Kidney (tissue), 14 donors: ENCODE results near the gene EFCAB6. TPM values are rescaled to one million over a fixed set of nuclear protein-coding genes. Genes with fewer than 3 reads are reported as not detected.

Experiments used
- DNase-seq, 5 donors: peaks; one replicate each; pipeline ENCODE4 v3.0.0-alpha.2; 2013 to 2020
- FAIRE-seq: peaks from 2 replicates; lab custom pipeline; 2012; peaks lifted over from hg19 to GRCh38; lab: Jason Lieb, UNC
- H3K27ac ChIP-seq, 2 donors: one replicate each; pipeline ENCODE4 v1.7.0; 2013; ENCODE audit warnings: low read depth in 2 of 2, low read length in 2 of 2, inconsistent platforms in 1 of 2
- H3K27me3 ChIP-seq: one replicate; pipeline ENCODE4 v1.7.1; 2013; ENCODE audit warnings: low read length, inconsistent platforms; ENCODE audit not compliant: control insufficient read depth, insufficient read depth
- H3K36me3 ChIP-seq, 3 donors: one replicate each; pipeline versions ENCODE4 v1.7.0 to v1.7.1; 2013; ENCODE audit warnings: low read length in 3 of 3, control low read depth in 1 of 3, inconsistent platforms in 1 of 3; ENCODE audit not compliant: insufficient read depth in 3 of 3, control insufficient read depth in 2 of 3
- H3K4me1 ChIP-seq, 3 donors: one replicate each; pipeline versions ENCODE4 v1.7.0 to v1.7.1; 2013; ENCODE audit warnings: low read length in 3 of 3, inconsistent platforms in 1 of 3, low read depth in 1 of 3; ENCODE audit not compliant: control insufficient read depth in 2 of 3, insufficient read depth in 2 of 3
- H3K4me3 ChIP-seq, 3 donors: one replicate each; pipeline versions ENCODE4 v1.7.0 to v1.8.1; 2013; ENCODE audit warnings: low read length in 3 of 3, control low read depth in 1 of 3, inconsistent platforms in 1 of 3
- H3K9ac ChIP-seq, 3 donors: one replicate each; pipeline versions ENCODE4 v1.7.0 to v1.7.1; 2013; ENCODE audit warnings: low read length in 3 of 3, control low read depth in 1 of 3, inconsistent platforms in 1 of 3
- H3K9me3 ChIP-seq, 3 donors: one replicate each; pipeline versions ENCODE4 v1.7.0 to v1.7.1; 2013; ENCODE audit warnings: low read length in 3 of 3, control low read depth in 1 of 3, inconsistent platforms in 1 of 3; ENCODE audit not compliant: control insufficient read depth in 2 of 3, insufficient read depth in 1 of 3
- CTCF ChIP-seq: IDR thresholded peaks from 3 replicates; pipeline ENCODE4 v1.5.1; 2012; ENCODE audit warnings: mild to moderate bottlenecking, moderate library complexity, borderline replicate concordance; ENCODE audit not compliant: insufficient read depth; ENCODE audit errors: extremely low read depth
- intact Hi-C: fragments of 100-400 bp; cut with DNase I; formaldehyde crosslinking; loops from one replicate; pipeline ENCODE4 v1.11.1; 2022
- polyA plus RNA-seq: library from polyadenylated mRNA; stranded (reverse); fragments of 350-450 nt; fragmentation: Illumina TruSeq; extraction: RNeasy Lipid Tissue Mini Kit (QIAGEN cat#74804); gene quantifications from one replicate; pipeline ENCODE4 v1.2.3, GENCODE V29; 2014; ENCODE audit warnings: low read depth, low replicate concordance; ENCODE audit not compliant: insufficient read depth
- total RNA-seq: library from RNA; stranded (reverse); fragmentation: NEBNext Ultra II Directional; extraction: Animal tissue kit (Norgen Biotek cat#: 25700); gene quantifications from one replicate; pipeline ENCODE4 v1.2.1, GENCODE V29; 2021
- donor health status: control.
- donor health status: control.
- donor health status: control.
- donor health status: control.
- donor health status: control.
- donor health status: DM: yes; HTN: yes; CAD: no.
- donor health status: Normal renal cell carcinoma (clear cell type).

EFCAB6 gene
- total and polyA plus RNA-seq, 2 donors from 2014 or later = 1.5 to 11.8 TPM

- TF ChIP-seq CTCF = no peak
- H3K36me3 ChIP-seq = no peaks in the 10 kb centered on the region
- peaks cover 0 to 7% (median 0%) of the 10 kb centered on the region in 3 donors for H3K9me3 ChIP-seq
- FAIRE-seq (no peak), DNase-seq (peak in 3 of 5 donors; percentile 47 to 52 (median 51))
- no peaks in the 10 kb centered on the region for H3K4me1 ChIP-seq
- intact Hi-C loops = no loop called here
- no peak overlapping the region for H3K9ac ChIP-seq
- H3K27me3 ChIP-seq = no peaks in the 10 kb centered on the region
- no peak overlapping the region for H3K27ac ChIP-seq
- H3K4me3 ChIP-seq = no peak overlapping the region
These were observed 169.5 kb downstream of the EFCAB6 start for GRCh38 chr22:43642319-43643206.

GRCh38 chr22:43639228-43639948, 172.7 kb downstream of the EFCAB6 start:
- Histone ChIP-seq H3K4me3 (no peak overlapping the region), H3K27me3 (no peaks in the 10 kb centered on the region), H3K9me3 (peaks cover 0 to 7% (median 0%) of the 10 kb centered on the region in 3 donors), H3K9ac (no peak overlapping the region), H3K4me1 (no peaks in the 10 kb centered on the region), H3K27ac (no peak overlapping the region), H3K36me3 (no peaks in the 10 kb centered on the region)
- DNase-seq = no peak
- intact Hi-C loops = no loop called here
- no peak for FAIRE-seq
- no peak for TF ChIP-seq CTCF

GRCh38 chr22:43637275-43638260, 174.5 kb downstream of the EFCAB6 start:
- H3K27ac ChIP-seq = no peak overlapping the region
- intact Hi-C loops = no loop called here
- no peak overlapping the region for H3K4me3 ChIP-seq
- H3K36me3 ChIP-seq = no peaks in the 10 kb centered on the region
- H3K9ac ChIP-seq = no peak overlapping the region
- no peaks in the 10 kb centered on the region for H3K4me1 ChIP-seq
- no peak for FAIRE-seq
- H3K9me3 ChIP-seq = peaks cover 0 to 7% (median 0%) of the 10 kb centered on the region in 3 donors
- TF ChIP-seq CTCF = no peak
- no peak for DNase-seq
- H3K27me3 ChIP-seq = no peaks in the 10 kb centered on the region
